ENCODE measurements around the gene RPUSD1.
A peak's percentile ranks its signal among the peaks of the same experiment; 100 is the strongest.
"Not testable (repeated sequence)": the region's sequence is repeated elsewhere in the genome, so short reads cannot be mapped to it uniquely, and the experiment has no call there.

Gene RPUSD1

GRCh38 chr16:751152-752006 lies 36.8 kb downstream of the RPUSD1 start:
- no peak overlapping the region for H3K27ac ChIP-seq (ENCODE audit: low read depth, low read length)
- peaks cover 7% of the 10 kb centered on the region; the same call in 1 of the 2 replicates for H3K27me3 ChIP-seq (ENCODE audit: control insufficient read depth, insufficient read depth, low read length)
- H3K36me3 ChIP-seq (ENCODE audit: control insufficient read depth, insufficient read depth, low read length) = no peaks in the 10 kb centered on the region
- peaks cover 19% of the 10 kb centered on the region for H3K4me1 ChIP-seq (ENCODE audit: control insufficient read depth, insufficient read depth, low read length)
- H3K9ac ChIP-seq (ENCODE audit: low read length) = no peak overlapping the region
- peak overlapping the region; percentile 28; the same call in 1 of the 2 replicates for H3K4me3 ChIP-seq (ENCODE audit: low read depth, low read length)
- H3K9me3 ChIP-seq (ENCODE audit: control insufficient read depth, insufficient read depth, low read depth, low read length) = no peaks in the 10 kb centered on the region

DNA sequence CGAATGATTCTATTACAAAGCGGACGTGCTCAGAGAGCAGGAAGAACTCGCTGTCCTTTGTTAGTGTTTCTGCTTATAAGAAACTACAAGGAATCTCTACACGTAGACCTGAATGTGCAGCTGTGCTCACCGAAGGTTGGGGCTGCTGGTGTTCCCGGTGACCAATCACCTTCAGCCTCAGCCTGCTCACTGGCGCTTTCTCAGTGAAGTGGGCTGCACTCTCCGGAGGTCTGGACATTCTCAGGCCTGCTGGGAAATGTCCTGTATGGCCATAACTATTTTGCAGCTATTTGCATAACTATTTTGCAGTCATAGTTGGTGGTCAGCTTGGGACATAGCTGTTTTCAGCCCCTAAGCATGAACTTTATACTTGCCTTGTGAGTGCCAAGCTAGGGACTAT lies 37.7 kb downstream of the RPUSD1 start:
- Histone ChIP-seq H3K9ac (ENCODE audit: low read length) (no peak overlapping the region), H3K36me3 (ENCODE audit: control insufficient read depth, insufficient read depth, low read length) (no peaks in the 10 kb centered on the region), H3K27ac (ENCODE audit: low read depth, low read length) (no peak overlapping the region), H3K4me1 (ENCODE audit: control insufficient read depth, insufficient read depth, low read length) (peaks cover 19% of the 10 kb centered on the region), H3K4me3 (ENCODE audit: low read depth, low read length) (no peak overlapping the region), H3K9me3 (ENCODE audit: control insufficient read depth, insufficient read depth, low read depth, low read length) (no peaks in the 10 kb centered on the region), H3K27me3 (ENCODE audit: control insufficient read depth, insufficient read depth, low read length) (peaks cover 7% of the 10 kb centered on the region; the same call in 1 of the 2 replicates)

GRCh38 chr16:749010-749409 lies 39.2 kb downstream of the RPUSD1 start:
- Histone ChIP-seq H3K27ac (ENCODE audit: low read depth, low read length) (no peak overlapping the region), H3K4me3 (ENCODE audit: low read depth, low read length) (no peak overlapping the region), H3K27me3 (ENCODE audit: control insufficient read depth, insufficient read depth, low read length) (peaks cover 7% of the 10 kb centered on the region; the same call in 1 of the 2 replicates), H3K9ac (ENCODE audit: low read length) (no peak overlapping the region), H3K4me1 (ENCODE audit: control insufficient read depth, insufficient read depth, low read length) (peaks cover 19% of the 10 kb centered on the region), H3K36me3 (ENCODE audit: control insufficient read depth, insufficient read depth, low read length) (no peaks in the 10 kb centered on the region), H3K9me3 (ENCODE audit: control insufficient read depth, insufficient read depth, low read depth, low read length) (no peaks in the 10 kb centered on the region)

DNA sequence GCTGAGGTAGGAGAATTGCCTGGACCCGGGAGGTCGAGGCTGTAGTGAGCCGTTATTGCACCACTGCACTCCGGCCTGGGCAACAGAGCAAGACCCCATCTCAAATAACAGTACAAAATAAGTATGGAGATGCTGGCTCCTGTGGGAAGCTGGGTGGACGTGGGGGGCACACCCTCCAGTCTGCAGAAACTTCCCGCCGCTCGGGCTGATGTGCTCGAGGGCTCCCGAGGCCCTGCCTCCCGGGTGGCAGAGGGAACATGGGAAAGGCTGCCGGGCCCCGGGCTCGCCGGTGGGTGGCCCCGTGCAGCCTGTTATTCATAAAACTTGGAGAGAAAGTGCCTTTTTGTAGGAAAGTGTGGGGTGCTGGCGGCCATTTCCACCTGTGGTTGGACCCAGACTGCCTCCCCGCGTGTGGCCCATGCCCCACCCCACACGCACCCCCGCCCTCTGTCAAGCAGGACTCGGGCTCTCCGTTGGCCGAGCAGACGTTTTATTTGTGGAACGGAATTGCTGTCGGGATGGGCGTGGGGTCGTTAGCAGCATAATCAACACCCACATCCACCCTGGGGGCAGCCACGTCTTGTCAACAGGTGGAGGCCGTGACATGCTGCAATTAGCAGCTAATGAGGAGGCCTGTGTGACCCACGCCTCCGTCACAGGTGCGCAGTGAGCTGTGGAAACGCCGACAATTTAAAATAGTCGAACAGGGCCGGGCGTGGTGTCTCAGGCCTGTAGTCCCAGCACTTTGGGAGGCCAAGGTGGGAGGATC lies 40.0 kb downstream of the RPUSD1 start:
- peaks cover 7% of the 10 kb centered on the region; the same call in 1 of the 2 replicates for H3K27me3 ChIP-seq (ENCODE audit: control insufficient read depth, insufficient read depth, low read length)
- H3K27ac ChIP-seq (ENCODE audit: low read depth, low read length) = no peak overlapping the region
- peaks cover 19% of the 10 kb centered on the region for H3K4me1 ChIP-seq (ENCODE audit: control insufficient read depth, insufficient read depth, low read length)
- H3K9ac ChIP-seq (ENCODE audit: low read length) = no peak overlapping the region
- H3K36me3 ChIP-seq (ENCODE audit: control insufficient read depth, insufficient read depth, low read length) = no peaks in the 10 kb centered on the region
- no peak overlapping the region for H3K4me3 ChIP-seq (ENCODE audit: low read depth, low read length)
- H3K9me3 ChIP-seq (ENCODE audit: control insufficient read depth, insufficient read depth, low read depth, low read length) = no peaks in the 10 kb centered on the region

GRCh38 chr16:746637-747036 lies 41.5 kb downstream of the RPUSD1 start:
- Histone ChIP-seq H3K9ac (ENCODE audit: low read length) (no peak overlapping the region), H3K36me3 (ENCODE audit: control insufficient read depth, insufficient read depth, low read length) (no peaks in the 10 kb centered on the region), H3K4me1 (ENCODE audit: control insufficient read depth, insufficient read depth, low read length) (peaks cover 11% of the 10 kb centered on the region), H3K27ac (ENCODE audit: low read depth, low read length) (no peak overlapping the region), H3K27me3 (ENCODE audit: control insufficient read depth, insufficient read depth, low read length) (0 out of 2 replicates have a peak, but pooled peaks cover under 1% of the 10 kb centered on the region), H3K4me3 (ENCODE audit: low read depth, low read length) (no peak overlapping the region), H3K9me3 (ENCODE audit: control insufficient read depth, insufficient read depth, low read depth, low read length) (no peaks in the 10 kb centered on the region)

GRCh38 chr16:745739-746138 lies 42.4 kb downstream of the RPUSD1 start:
- Histone ChIP-seq H3K4me3 (ENCODE audit: low read depth, low read length) (no peak overlapping the region), H3K4me1 (ENCODE audit: control insufficient read depth, insufficient read depth, low read length) (peaks cover 2% of the 10 kb centered on the region), H3K9me3 (ENCODE audit: control insufficient read depth, insufficient read depth, low read depth, low read length) (no peaks in the 10 kb centered on the region), H3K36me3 (ENCODE audit: control insufficient read depth, insufficient read depth, low read length) (no peaks in the 10 kb centered on the region), H3K27ac (ENCODE audit: low read depth, low read length) (no peak overlapping the region), H3K27me3 (ENCODE audit: control insufficient read depth, insufficient read depth, low read length) (no peaks in the 10 kb centered on the region), H3K9ac (ENCODE audit: low read length) (no peak overlapping the region)

- H3K4me1 ChIP-seq (ENCODE audit: control insufficient read depth, insufficient read depth, low read length) = peaks cover 4% of the 10 kb centered on the region; the same call in 1 of the 2 replicates
- no peaks in the 10 kb centered on the region for H3K9me3 ChIP-seq (ENCODE audit: control insufficient read depth, insufficient read depth, low read depth, low read length)
- H3K27ac ChIP-seq (ENCODE audit: low read depth, low read length) = no peak overlapping the region
- H3K36me3 ChIP-seq (ENCODE audit: control insufficient read depth, insufficient read depth, low read length) = no peaks in the 10 kb centered on the region
- no peaks in the 10 kb centered on the region for H3K27me3 ChIP-seq (ENCODE audit: control insufficient read depth, insufficient read depth, low read length)
- no peak overlapping the region for H3K9ac ChIP-seq (ENCODE audit: low read length)
- H3K4me3 ChIP-seq (ENCODE audit: low read depth, low read length) = no peak overlapping the region
These were observed 44.2 kb downstream of the RPUSD1 start for GRCh38 chr16:743794-744500.

DNA sequence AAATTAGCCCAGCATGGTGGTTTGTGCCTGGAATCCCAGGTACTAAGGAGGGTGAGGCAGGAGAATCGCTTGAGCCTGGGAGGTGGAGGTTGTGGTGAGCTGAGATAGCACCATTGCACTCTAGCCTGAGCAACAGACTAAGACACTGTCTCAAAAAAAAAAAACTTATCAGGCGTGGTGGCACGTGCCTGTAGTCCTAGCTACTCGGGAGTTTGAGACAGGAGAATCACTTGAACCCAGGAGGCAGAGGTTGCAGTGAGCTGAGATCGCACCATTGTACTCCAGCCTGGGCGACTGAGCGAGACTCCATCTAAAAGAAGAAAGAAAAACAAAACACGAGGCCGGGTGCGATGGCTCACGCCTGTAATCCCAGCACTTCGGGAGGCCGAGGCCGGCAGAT lies 45.3 kb downstream of the RPUSD1 start:
- not testable (repeated sequence) for H3K4me1 ChIP-seq (ENCODE audit: control insufficient read depth, insufficient read depth, low read length); H3K9me3 ChIP-seq (ENCODE audit: control insufficient read depth, insufficient read depth, low read depth, low read length); H3K36me3 ChIP-seq (ENCODE audit: control insufficient read depth, insufficient read depth, low read length); H3K9ac ChIP-seq (ENCODE audit: low read length); H3K27ac ChIP-seq (ENCODE audit: low read depth, low read length); H3K27me3 ChIP-seq (ENCODE audit: control insufficient read depth, insufficient read depth, low read length); H3K4me3 ChIP-seq (ENCODE audit: low read depth, low read length)

- H3K9me3 ChIP-seq (ENCODE audit: control insufficient read depth, insufficient read depth, low read depth, low read length) = no peaks in the 10 kb centered on the region
- H3K36me3 ChIP-seq (ENCODE audit: control insufficient read depth, insufficient read depth, low read length) = peaks cover 4% of the 10 kb centered on the region; the same call in 1 of the 2 replicates
- no peak overlapping the region for H3K27ac ChIP-seq (ENCODE audit: low read depth, low read length)
- H3K27me3 ChIP-seq (ENCODE audit: control insufficient read depth, insufficient read depth, low read length) = no peaks in the 10 kb centered on the region
- H3K9ac ChIP-seq (ENCODE audit: low read length) = no peak overlapping the region
- peaks cover 11% of the 10 kb centered on the region for H3K4me1 ChIP-seq (ENCODE audit: control insufficient read depth, insufficient read depth, low read length)
- no peak overlapping the region for H3K4me3 ChIP-seq (ENCODE audit: low read depth, low read length)
These were observed 46.1 kb downstream of the RPUSD1 start for GRCh38 chr16:741986-742629.

DNA sequence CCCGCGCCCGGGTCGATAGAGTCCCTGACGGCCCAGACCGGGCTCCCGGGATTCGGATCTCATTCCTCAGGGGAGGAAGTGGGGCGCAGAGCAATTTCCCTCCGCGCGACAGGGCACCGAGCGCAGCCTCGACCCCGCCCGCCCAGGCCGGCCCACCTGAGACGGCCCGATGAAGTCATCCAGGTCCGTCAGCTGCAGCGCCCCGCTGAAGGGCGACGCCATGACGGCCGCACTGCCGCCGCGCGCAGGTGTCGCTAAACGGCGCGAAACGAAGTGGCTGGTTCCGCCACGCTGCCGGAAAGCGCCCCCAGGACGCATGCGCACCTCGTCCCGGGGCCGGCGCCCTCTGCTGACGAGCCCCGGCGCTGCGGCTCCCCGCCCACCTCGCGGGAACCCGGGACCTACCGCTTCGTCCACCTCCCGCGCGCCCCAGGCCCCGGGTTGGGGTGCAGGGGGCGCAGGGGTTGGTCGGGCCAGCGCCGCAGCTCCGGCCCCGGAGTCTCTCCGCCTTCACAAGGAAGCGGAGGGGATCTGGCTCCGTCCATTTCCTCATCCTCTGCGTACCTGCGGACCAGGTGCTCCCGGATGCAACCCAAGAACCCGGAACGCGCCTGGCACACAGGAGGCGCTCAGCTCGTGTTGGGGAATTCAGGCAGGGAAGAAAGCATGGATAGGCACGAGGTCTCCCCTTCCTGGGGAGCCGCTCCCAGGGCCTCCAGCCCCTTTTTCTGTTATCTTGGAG lies 47.2 kb downstream of the RPUSD1 start, which contains the start of gene CIAO3:
TSS of gene CIAO3 (minus strand) at position 234 of the 742 bp plus-strand sequence. CDS start at position 222, 12 bp downstream.
- Histone ChIP-seq H3K4me1 (ENCODE audit: control insufficient read depth, insufficient read depth, low read length) (peaks cover 11% of the 10 kb centered on the region), H3K9me3 (ENCODE audit: control insufficient read depth, insufficient read depth, low read depth, low read length) (no peaks in the 10 kb centered on the region), H3K4me3 (ENCODE audit: low read depth, low read length) (peak within 1 kb of the TSS; percentile 97), H3K9ac (ENCODE audit: low read length) (peak within 1 kb of the TSS; percentile 83), H3K27ac (ENCODE audit: low read depth, low read length) (peak within 1 kb of the TSS; percentile 87), H3K36me3 (ENCODE audit: control insufficient read depth, insufficient read depth, low read length) (peaks cover 14% of the 10 kb centered on the region), H3K27me3 (ENCODE audit: control insufficient read depth, insufficient read depth, low read length) (no peaks in the 10 kb centered on the region)

Measured in HUES6 (cell line).